Mesodermal cell (in vitro differentiated cells): ENCODE measurements around the gene NDST1.

Experiments used
- H3K27ac ChIP-seq: 2 replicates; pipeline ENCODE4 v1.7.0; 2013; ENCODE audit warnings: mild to moderate bottlenecking, low read depth, low read length, moderate library complexity; ENCODE audit not compliant: severe bottlenecking
- H3K36me3 ChIP-seq: 2 replicates; pipeline ENCODE4 v1.7.1; 2013; ENCODE audit warnings: mild to moderate bottlenecking, low read length, moderate library complexity; ENCODE audit not compliant: control insufficient read depth, insufficient read depth
- H3K4me1 ChIP-seq: one replicate; pipeline ENCODE4 v1.7.1; 2013; ENCODE audit warnings: mild to moderate bottlenecking, low read length; ENCODE audit not compliant: insufficient read depth, control insufficient read depth, poor library complexity, severe bottlenecking
- H3K4me3 ChIP-seq: 2 replicates; pipeline ENCODE4 v1.7.0; 2013; ENCODE audit warnings: low read length, control low read depth, mild to moderate bottlenecking; ENCODE audit not compliant: insufficient read depth, poor library complexity, severe bottlenecking; ENCODE audit errors: extremely low read depth
- H3K9me3 ChIP-seq: 2 replicates; pipeline ENCODE4 v1.7.1; 2013; ENCODE audit warnings: mild to moderate bottlenecking, low read length, moderate library complexity; ENCODE audit not compliant: control insufficient read depth
- WGBS, 2 experiments: methylation state at CpG; one replicate each; pipeline ENCODE4 v1.1.5; 2013; ENCODE audit warnings: missing lambda C conversion rate in 2 of 2; ENCODE audit not compliant: insufficient coverage in 2 of 2; 5-methylcytosine and 5-hydroxymethylcytosine counted together

The NDST1 gene

DNA sequence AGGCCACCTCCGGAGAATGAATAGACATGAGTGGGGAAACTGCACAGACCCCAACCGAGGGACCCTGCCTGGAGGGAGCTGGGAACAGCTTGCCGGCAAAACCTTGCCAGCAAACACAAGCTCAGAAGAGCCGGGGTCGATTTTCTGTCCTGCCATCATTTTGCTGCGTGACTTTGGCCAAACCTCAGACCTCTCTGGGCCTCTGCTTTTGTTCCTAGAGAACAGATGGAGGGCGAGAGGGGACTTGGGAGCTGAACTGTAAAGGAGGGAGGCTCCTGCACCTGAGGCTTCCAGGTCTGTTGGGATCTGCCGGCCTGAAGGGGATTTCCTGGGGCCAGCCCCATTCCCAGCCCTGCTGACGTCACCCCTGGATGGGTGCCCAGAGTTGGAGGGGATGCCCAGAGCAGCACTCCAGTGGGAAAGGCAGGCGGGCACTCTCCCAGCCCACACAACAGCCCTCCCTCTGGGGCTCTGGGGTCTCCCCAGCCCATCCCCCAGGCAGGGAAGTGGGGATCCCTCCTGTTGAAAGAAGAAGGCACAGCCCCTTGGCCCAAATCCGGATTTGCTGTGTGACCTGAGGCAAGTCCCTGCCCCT lies 92.1 kb downstream of the NDST1 start:
- Histone ChIP-seq H3K27ac (no peak overlapping the region), H3K4me1 (peaks cover 27% of the 10 kb centered on the region), H3K9me3 (no peaks in the 10 kb centered on the region), H3K36me3 (no peaks in the 10 kb centered on the region), H3K4me3 (no peak overlapping the region)
- WGBS, 2 experiments: 80 to 84% methylated on average over 8 to 9 of the region's 11 CpGs

DNA sequence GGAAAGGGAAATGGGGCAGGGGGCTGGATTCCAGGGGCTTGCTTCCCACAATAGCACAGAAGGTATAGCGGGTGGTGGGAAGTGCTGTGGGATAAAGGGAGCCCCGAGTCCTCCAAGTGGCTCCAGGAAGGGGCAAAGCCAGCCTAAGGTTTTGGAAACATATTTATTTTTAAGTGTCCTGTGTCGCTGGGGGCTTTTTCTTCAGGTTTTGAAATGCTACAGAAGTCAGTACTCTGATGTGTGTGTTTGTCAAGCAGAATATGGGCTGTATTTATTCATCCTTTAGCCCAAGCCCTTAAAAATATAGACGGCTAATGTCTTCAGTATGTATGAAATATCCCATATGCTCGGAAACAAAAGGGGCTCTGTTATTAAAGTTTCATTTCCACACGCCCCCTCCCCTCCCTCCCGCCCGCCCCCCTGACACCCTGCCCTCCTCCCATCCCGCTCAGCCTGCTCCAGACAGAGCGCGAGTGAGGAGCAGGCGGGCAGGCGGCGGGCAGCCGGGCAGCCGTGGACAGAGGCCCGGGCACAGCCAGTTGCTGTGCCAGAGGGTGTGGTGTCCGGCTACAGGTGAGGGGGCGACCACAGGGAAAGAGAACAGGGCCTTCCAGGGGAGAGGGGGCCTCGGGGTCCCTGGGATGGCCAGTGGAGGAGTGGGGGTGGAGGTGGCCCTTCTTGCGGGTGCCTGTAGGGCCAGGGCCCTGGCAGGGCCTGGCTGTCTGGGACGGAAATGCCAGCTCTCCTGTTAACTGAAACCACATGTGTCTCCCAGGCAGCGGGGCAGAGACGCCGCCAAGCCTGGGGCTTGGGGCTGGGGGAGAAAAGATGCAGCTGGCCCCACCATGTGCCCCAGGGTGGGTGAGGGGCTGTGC lies 92.9 kb downstream of the NDST1 start:
- Histone ChIP-seq H3K36me3 (no peaks in the 10 kb centered on the region), H3K4me3 (no peak overlapping the region), H3K4me1 (peaks cover 22% of the 10 kb centered on the region), H3K27ac (no peak overlapping the region), H3K9me3 (no peaks in the 10 kb centered on the region)
- WGBS, 2 experiments: 96 to 98% methylated on average over 8 to 11 of the region's 25 CpGs

DNA sequence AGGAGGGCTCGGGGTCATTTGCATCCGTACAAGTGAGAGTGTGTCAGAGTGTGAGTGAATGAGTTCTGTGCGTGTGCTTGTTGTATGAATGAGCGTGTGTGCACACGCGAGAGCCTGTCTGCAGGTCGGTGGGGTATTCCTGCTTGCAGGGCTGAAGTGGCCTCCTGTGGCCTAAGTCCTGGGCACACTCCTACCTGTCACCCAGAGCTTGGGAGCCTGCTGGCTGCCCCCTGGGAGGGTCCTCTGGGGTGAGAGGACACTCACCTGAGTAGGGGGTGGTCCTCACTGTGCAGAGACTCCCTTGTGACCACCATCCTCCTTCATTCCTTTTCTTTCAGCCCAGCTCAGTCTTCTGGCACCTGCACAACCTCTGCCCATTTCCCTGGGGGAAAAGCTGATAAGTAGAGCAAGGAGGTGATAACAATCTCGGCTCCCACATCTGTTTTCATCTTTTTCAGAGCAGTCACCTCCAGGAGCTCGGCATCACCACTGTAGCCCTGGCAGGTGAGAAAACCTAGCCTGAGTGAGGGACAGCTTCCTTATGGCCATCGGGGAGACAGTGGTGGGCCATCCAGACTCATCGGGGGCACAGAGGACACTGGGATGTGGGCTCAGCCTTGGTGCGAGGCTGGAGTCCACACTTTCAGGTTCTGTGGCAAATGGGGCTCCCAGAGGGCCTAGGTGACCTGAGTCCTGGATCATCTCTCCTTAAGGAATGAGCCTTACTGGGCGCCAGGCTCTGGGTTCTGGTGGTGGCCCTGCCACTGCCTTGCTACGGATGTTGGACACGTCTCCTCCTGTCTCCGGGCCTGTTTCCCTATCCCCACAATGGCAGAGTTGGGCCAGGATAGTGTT lies 93.8 kb downstream of the NDST1 start:
- WGBS, 2 experiments: 96 to 98% methylated on average over 7 to 9 of the region's 16 CpGs
- H3K4me1 ChIP-seq: peaks cover 16% of the 10 kb centered on the region
- no peak overlapping the region for H3K27ac ChIP-seq

DNA sequence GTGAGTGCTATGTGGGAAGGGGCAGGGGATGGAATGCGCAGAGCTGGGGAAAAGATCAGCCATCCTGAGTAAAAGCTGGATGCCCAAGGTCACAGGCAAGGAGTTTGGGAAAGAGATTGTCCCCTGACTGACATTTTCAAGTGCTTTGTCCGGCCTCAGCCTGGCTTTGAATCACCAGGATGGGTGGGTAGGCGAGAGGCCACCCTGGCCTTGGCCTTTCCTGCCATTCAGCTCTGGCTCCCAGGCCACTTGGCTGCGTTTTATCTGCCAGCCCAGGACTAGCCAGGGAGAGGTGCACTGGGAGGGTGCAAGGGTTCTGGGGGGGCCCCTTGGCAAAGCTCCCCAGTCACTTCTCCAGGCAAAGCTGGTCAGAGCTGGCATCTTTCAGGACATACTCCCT lies 95.1 kb downstream of the NDST1 start:
- Histone ChIP-seq H3K4me1 (peaks cover 9% of the 10 kb centered on the region), H3K27ac (no peak overlapping the region), H3K36me3 (no peaks in the 10 kb centered on the region), H3K4me3 (no peak overlapping the region), H3K9me3 (no peaks in the 10 kb centered on the region)
- WGBS, 2 experiments: 92 to 94% methylated on average over 3 of the region's 4 CpGs

More for the DNA sequence above, 93.8 kb downstream of the NDST1 start:
- Histone ChIP-seq H3K4me3 (no peak overlapping the region), H3K9me3 (no peaks in the 10 kb centered on the region), H3K36me3 (no peaks in the 10 kb centered on the region)

DNA sequence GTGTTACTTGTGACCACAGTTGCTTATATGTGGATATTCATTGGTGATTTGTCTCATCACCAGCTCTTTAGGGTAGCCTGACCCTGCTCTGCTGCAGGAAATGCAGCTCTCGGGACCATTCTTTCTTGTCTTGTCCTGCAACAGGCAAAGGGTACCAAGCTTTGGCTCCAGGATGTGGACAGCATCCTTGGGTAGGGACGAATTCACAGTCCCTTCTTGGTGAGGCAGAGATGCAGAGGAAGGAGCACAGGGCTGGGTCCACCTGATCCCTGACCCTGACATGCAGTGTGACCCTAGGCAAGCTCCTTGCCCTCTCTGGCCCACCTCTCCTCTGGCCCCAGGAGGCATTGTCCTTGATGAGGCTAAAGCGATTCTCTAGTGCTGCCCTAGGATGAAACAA lies 95.6 kb downstream of the NDST1 start:
- Histone ChIP-seq H3K36me3 (no peaks in the 10 kb centered on the region), H3K27ac (no peak overlapping the region), H3K9me3 (no peaks in the 10 kb centered on the region), H3K4me1 (peaks cover 9% of the 10 kb centered on the region), H3K4me3 (no peak overlapping the region)
- 95 to 96% methylated on average over 3 of the region's 3 CpGs for WGBS, 2 experiments

DNA sequence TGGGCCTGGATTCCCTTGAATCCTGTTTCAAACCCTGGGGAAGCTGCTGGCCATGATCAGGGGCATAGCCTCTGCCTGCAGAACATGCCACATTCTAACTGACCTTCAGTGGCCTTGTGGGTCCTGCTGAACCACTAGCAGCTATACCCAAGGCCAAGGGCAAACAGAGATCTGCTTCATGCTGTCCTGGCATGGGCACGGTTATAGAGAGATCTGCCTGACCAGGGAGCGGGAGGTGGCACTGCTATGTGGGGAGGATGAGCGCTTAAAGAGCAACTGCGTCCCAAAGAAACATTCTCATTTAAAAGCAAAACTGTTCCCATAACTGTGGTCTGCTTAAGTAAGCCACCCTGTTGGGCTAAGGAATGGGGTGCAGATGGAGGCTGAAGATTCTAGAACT lies 96.1 kb downstream of the NDST1 start:
- WGBS, 2 experiments: 100% methylated on average over 2 of the region's 4 CpGs; no CpG with 5 or more reads in 1 of the 2 experiments
- H3K9me3 ChIP-seq: no peaks in the 10 kb centered on the region
- no peak overlapping the region for H3K27ac ChIP-seq
- H3K4me1 ChIP-seq: peaks cover 9% of the 10 kb centered on the region
- H3K36me3 ChIP-seq: no peaks in the 10 kb centered on the region
- H3K4me3 ChIP-seq: no peak overlapping the region

DNA sequence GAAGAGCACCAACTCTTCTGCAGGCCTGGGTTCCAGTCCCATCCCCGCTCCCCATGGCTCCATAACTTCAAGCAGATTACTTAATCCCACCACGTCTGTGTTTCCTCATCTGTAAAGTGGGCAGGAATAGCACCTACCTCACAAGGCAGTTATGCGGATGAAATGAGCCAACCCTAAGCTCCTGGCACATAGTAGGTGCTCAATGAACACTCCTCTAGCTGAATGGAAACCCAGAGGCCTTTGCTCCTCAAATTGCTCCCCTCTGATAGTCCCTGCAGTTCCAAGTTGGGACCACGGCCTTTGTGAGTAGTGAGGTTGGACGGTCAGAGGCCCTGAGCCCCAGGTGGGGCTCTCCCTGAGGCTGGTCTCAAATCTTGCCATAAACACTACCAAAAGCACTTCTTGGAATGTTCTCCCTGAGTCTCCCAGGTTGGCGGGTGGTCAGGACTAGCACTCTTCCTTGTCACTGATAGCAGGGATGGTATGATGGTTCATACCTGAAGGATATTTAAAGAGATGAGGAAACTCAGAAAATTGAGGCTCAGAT lies 97.0 kb downstream of the NDST1 start:
- H3K4me1 ChIP-seq: peaks cover 9% of the 10 kb centered on the region
- no peak overlapping the region for H3K27ac ChIP-seq
- no peaks in the 10 kb centered on the region for H3K9me3 ChIP-seq
- no peaks in the 10 kb centered on the region for H3K36me3 ChIP-seq
- WGBS, 2 experiments: 90 to 96% methylated on average over 2 to 3 of the region's 6 CpGs
- H3K4me3 ChIP-seq: no peak overlapping the region

DNA sequence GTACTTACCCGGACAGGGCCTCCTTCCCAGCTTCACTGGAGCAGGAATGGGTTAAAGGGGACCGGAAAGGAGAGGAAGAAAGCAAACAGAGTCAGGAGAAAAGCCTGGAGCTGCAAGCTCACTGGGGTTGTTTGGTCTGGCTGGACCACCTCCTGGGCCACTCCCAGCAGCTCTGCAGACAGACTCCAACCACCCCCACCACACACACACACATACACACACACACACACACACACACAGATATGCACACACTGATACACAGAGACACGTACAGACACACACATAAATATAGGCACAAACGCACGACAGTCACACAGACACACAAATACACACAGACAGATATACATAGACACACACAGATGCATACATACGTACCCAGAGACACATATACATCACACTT lies 97.6 kb downstream of the NDST1 start:
- Histone ChIP-seq H3K4me1 (peaks cover 9% of the 10 kb centered on the region), H3K9me3 (no peaks in the 10 kb centered on the region), H3K27ac (no peak overlapping the region), H3K36me3 (no peaks in the 10 kb centered on the region), H3K4me3 (no peak overlapping the region)
- 60 to 85% methylated on average over 5 to 6 of the region's 6 CpGs for WGBS, 2 experiments

DNA sequence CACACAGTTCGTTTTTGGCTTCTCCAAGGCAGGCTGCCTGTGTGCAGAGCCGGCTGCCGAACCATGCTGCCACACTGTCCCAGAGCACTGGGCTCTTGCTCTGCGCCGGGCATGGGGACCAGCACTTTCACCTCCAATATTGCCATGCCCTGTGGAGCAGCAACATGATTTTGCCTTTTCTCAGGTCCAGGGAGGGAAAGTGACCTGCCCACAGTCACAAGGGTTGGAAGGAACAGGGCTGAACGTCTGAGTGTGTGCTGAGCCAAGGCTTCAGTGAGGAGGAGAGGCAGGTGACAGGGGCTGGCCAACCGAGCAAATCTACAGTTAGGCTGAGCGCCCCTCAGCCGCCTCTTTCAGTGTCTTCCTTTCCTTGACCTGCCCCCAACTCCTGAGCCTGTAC lies 98.5 kb downstream of the NDST1 start:
- Histone ChIP-seq H3K27ac (no peak overlapping the region), H3K9me3 (no peaks in the 10 kb centered on the region), H3K4me3 (no peak overlapping the region), H3K36me3 (no peaks in the 10 kb centered on the region), H3K4me1 (peaks cover 9% of the 10 kb centered on the region)
- 77 to 80% methylated on average over 7 to 9 of the region's 9 CpGs for WGBS, 2 experiments

DNA sequence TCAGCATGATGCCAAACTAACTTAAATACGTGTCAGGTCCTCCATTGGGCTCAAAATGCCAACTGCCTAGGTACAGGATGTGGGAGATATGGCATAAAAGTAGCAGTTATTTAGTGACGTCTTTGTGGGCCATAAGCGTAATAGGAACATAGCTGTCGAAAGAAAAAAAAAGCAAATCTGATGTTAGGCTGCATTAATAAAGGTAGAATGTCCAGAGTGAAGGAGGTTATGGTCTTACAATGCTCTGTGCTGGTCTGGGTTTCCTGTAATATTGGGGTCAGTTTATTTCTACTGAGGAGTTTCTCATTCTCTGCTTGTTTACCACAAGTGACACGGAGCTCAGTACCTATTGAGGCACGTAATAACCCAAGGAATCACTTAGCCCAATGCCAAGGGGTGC lies 99.2 kb downstream of the NDST1 start:
- Histone ChIP-seq H3K27ac (no peak overlapping the region), H3K4me1 (peaks cover 9% of the 10 kb centered on the region), H3K4me3 (no peak overlapping the region), H3K36me3 (no peaks in the 10 kb centered on the region), H3K9me3 (no peaks in the 10 kb centered on the region)
- WGBS, 2 experiments: 92 to 98% methylated on average over 4 to 6 of the region's 6 CpGs
